ENCODE measurements around the gene DCDC2C.
"Not testable (repeated sequence)": the region's sequence is repeated elsewhere in the genome, so short reads cannot be mapped to it uniquely, and the experiment has no call there.

Gene DCDC2C

GRCh38 chr2:3656762-3657721 lies 46.3 kb upstream of the DCDC2C start:
- Histone ChIP-seq H3K27me3 (ENCODE audit: insufficient read depth, poor library complexity, severe bottlenecking) (no peaks in the 10 kb centered on the region), H3K4me1 (ENCODE audit: insufficient read depth, poor library complexity, severe bottlenecking) (no peaks in the 10 kb centered on the region), H3K4me3 (ENCODE audit: severe bottlenecking) (no peak overlapping the region), H3K9me3 (ENCODE audit: severe bottlenecking) (no peaks in the 10 kb centered on the region), H3K27ac (ENCODE audit: poor library complexity, severe bottlenecking) (no peak overlapping the region), H3K36me3 (ENCODE audit: low read depth) (no peaks in the 10 kb centered on the region)
- no peak for TF ChIP-seq CTCF (IDR thresholded peaks at IDR 0.05; ENCODE audit: poor library complexity, severe bottlenecking)
- no peak for ATAC-seq (ENCODE audit: low read depth)
- no peak for DNase-seq (ENCODE audit: low spot score)

- no peaks in the 10 kb centered on the region for H3K9me3 ChIP-seq (ENCODE audit: severe bottlenecking)
- ATAC-seq (ENCODE audit: low read depth) (no peak), DNase-seq (ENCODE audit: low spot score) (no peak)
- no peak within 1 kb of the TSS for H3K4me3 ChIP-seq (ENCODE audit: severe bottlenecking)
- no peaks in the 10 kb centered on the region for H3K4me1 ChIP-seq (ENCODE audit: insufficient read depth, poor library complexity, severe bottlenecking)
- H3K36me3 ChIP-seq (ENCODE audit: low read depth): no peaks in the 10 kb centered on the region
- TF ChIP-seq CTCF (IDR thresholded peaks at IDR 0.05; ENCODE audit: poor library complexity, severe bottlenecking): no peak
- H3K27me3 ChIP-seq (ENCODE audit: insufficient read depth, poor library complexity, severe bottlenecking): no peaks in the 10 kb centered on the region
- no peak within 1 kb of the TSS for H3K27ac ChIP-seq (ENCODE audit: poor library complexity, severe bottlenecking)
Observed at GRCh38 chr2:3657881-3658280, 45.5 kb upstream of the DCDC2C start, which contains the start of gene ALLC. Gene ALLC, plus strand, starts transcription at chr2:3658200. Its CDS starts 12,958 bp downstream, at chr2:3671158.

GRCh38 chr2:3659447-3660432 lies 43.6 kb upstream of the DCDC2C start:
- H3K9me3 ChIP-seq (ENCODE audit: severe bottlenecking): no peaks in the 10 kb centered on the region
- H3K27me3 ChIP-seq (ENCODE audit: insufficient read depth, poor library complexity, severe bottlenecking): no peaks in the 10 kb centered on the region
- H3K27ac ChIP-seq (ENCODE audit: poor library complexity, severe bottlenecking): no peak overlapping the region
- H3K4me1 ChIP-seq (ENCODE audit: insufficient read depth, poor library complexity, severe bottlenecking): no peaks in the 10 kb centered on the region
- no peaks in the 10 kb centered on the region for H3K36me3 ChIP-seq (ENCODE audit: low read depth)
- DNase-seq (ENCODE audit: low spot score): no peak
- TF ChIP-seq CTCF (IDR thresholded peaks at IDR 0.05; ENCODE audit: poor library complexity, severe bottlenecking): no peak
- H3K4me3 ChIP-seq (ENCODE audit: severe bottlenecking): no peak overlapping the region
- no peak for ATAC-seq (ENCODE audit: low read depth)

GRCh38 chr2:3660640-3661039 lies 42.7 kb upstream of the DCDC2C start:
- H3K4me1 ChIP-seq (ENCODE audit: insufficient read depth, poor library complexity, severe bottlenecking); DNase-seq (ENCODE audit: low spot score); H3K36me3 ChIP-seq (ENCODE audit: low read depth); H3K9me3 ChIP-seq (ENCODE audit: severe bottlenecking); H3K27ac ChIP-seq (ENCODE audit: poor library complexity, severe bottlenecking); H3K4me3 ChIP-seq (ENCODE audit: severe bottlenecking); H3K27me3 ChIP-seq (ENCODE audit: insufficient read depth, poor library complexity, severe bottlenecking): not testable (repeated sequence)
- 0 out of 3 replicates have a peak, but pooled peaks have one; percentile 24 for ATAC-seq (ENCODE audit: low read depth)

- Histone ChIP-seq H3K9me3 (ENCODE audit: severe bottlenecking) (no peaks in the 10 kb centered on the region), H3K27me3 (ENCODE audit: insufficient read depth, poor library complexity, severe bottlenecking) (no peaks in the 10 kb centered on the region), H3K36me3 (ENCODE audit: low read depth) (no peaks in the 10 kb centered on the region), H3K4me1 (ENCODE audit: insufficient read depth, poor library complexity, severe bottlenecking) (no peaks in the 10 kb centered on the region), H3K27ac (ENCODE audit: poor library complexity, severe bottlenecking) (no peak overlapping the region), H3K4me3 (ENCODE audit: severe bottlenecking) (no peak overlapping the region)
- ATAC-seq (ENCODE audit: low read depth) (no peak), DNase-seq (ENCODE audit: low spot score) (peak; percentile 22)
- TF ChIP-seq CTCF (IDR thresholded peaks at IDR 0.05; ENCODE audit: poor library complexity, severe bottlenecking): no peak
Observed at GRCh38 chr2:3661149-3661660, 42.2 kb upstream of the DCDC2C start.
